ENCODE data around the gene ARHGEF6. TPM values are rescaled to one million over a fixed set of nuclear protein-coding genes. Genes with fewer than 3 reads are reported as not detected.
A peak's percentile ranks its signal among the peaks of the same experiment; 100 is the strongest.

ARHGEF6 gene
- total and polyA plus RNA-seq, 8 donors = 11.9 to 21.6 (median 19.2) TPM

DNA sequence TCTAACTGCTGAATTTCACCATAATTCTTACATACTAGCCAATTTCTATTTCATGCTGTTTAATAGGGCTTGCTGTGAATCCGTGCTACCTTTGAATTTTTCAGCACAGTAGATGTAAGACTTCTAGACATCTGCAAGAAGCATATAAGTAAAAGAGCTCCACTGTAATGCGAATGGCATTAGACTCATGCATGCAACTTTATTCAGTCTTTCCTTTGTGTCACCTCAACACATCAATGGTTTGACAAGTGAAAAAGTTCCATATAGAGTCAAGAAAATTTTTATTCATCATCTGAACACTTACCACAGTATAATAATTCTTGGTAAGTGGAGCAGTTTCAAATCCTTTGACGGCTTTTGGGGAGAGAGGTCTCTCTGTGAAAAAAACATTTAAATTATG lies 48.9 kb downstream of the ARHGEF6 start:
- Histone ChIP-seq H3K27me3 (peaks cover 0 to 5% of the 10 kb centered on the region in 2 donors), H3K9me3 (no peaks in the 10 kb centered on the region), H3K27ac (no peak overlapping the region), H3K36me3 (no peaks in the 10 kb centered on the region), H3K4me1 (no peaks in the 10 kb centered on the region), H3K4me3 (no peak overlapping the region)
- ATAC-seq = no peak
- intact Hi-C loops (cut with DNase I) = no loop called here
- TF ChIP-seq, protein P1, sequence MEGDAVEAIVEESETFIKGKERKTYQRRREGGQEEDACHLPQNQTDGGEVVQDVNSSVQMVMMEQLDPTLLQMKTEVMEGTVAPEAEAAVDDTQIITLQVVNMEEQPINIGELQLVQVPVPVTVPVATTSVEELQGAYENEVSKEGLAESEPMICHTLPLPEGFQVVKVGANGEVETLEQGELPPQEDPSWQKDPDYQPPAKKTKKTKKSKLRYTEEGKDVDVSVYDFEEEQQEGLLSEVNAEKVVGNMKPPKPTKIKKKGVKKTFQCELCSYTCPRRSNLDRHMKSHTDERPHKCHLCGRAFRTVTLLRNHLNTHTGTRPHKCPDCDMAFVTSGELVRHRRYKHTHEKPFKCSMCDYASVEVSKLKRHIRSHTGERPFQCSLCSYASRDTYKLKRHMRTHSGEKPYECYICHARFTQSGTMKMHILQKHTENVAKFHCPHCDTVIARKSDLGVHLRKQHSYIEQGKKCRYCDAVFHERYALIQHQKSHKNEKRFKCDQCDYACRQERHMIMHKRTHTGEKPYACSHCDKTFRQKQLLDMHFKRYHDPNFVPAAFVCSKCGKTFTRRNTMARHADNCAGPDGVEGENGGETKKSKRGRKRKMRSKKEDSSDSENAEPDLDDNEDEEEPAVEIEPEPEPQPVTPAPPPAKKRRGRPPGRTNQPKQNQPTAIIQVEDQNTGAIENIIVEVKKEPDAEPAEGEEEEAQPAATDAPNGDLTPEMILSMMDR (IDR thresholded peaks at IDR 0.05) = no peak
- DNase-seq = no peak

DNA sequence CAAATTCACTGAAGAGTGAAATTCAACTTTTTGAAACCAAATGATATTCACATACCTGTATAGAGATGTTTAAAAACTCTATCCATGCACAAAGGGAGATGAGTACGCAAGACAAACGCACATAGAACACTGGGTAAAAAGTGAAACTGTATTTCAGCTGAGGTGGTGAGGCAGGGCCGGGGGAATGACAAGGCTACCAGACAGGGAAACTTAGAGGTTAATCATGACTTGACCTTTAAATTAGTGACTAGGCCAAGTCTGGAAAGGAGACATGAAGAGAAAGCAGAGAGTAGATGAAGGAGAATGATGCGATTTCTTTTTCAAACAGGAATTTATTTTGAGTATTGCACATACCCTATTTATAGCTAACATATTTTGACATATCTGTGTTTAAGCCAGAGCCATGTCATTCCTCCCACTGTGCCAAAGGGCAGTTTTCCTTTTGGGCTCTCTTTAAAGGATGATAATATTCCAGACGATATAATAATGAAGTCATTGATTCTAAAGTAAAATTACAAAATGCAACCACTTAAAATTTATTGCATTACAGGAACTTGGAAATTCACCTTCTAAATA lies 49.4 kb downstream of the ARHGEF6 start:
- H3K9me3 ChIP-seq = no peaks in the 10 kb centered on the region
- no peak for DNase-seq
- H3K27me3 ChIP-seq = peaks cover 0 to 5% of the 10 kb centered on the region in 2 donors
- no peak for ATAC-seq
- TF ChIP-seq, protein P1 (IDR thresholded peaks at IDR 0.05) = no peak
- no peaks in the 10 kb centered on the region for H3K4me1 ChIP-seq
- no peak overlapping the region for H3K4me3 ChIP-seq
- H3K27ac ChIP-seq = no peak overlapping the region
- H3K36me3 ChIP-seq = no peaks in the 10 kb centered on the region
- intact Hi-C loops (cut with DNase I) = no loop called here

DNA sequence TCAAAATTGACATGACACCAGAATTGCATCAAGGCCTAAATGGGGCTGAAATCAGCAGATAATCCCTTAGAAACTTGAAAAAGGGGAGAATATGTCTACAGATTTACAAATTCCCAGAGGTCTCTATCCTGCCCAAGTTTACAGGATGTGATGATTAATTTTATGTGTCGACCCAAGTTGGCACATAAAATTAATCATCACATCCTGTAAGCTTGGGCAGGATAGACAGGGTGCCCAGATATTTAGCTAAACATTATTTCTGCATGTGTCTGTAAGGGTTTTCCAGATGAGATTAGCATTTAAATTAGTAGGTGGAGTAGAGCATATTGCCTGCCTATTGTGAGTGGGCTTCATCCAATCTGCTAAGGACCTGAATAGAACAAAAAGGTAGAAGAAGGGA lies 52.3 kb downstream of the ARHGEF6 start:
- TF ChIP-seq, protein P1 (IDR thresholded peaks at IDR 0.05) = no peak
- no peak overlapping the region for H3K27ac ChIP-seq
- no peaks in the 10 kb centered on the region for H3K4me1 ChIP-seq
- H3K9me3 ChIP-seq = no peaks in the 10 kb centered on the region
- intact Hi-C loops (cut with DNase I) = no loop called here
- H3K36me3 ChIP-seq = no peaks in the 10 kb centered on the region
- DNase-seq = no peak
- no peaks in the 10 kb centered on the region for H3K27me3 ChIP-seq
- H3K4me3 ChIP-seq = no peak overlapping the region
- no peak for ATAC-seq

DNA sequence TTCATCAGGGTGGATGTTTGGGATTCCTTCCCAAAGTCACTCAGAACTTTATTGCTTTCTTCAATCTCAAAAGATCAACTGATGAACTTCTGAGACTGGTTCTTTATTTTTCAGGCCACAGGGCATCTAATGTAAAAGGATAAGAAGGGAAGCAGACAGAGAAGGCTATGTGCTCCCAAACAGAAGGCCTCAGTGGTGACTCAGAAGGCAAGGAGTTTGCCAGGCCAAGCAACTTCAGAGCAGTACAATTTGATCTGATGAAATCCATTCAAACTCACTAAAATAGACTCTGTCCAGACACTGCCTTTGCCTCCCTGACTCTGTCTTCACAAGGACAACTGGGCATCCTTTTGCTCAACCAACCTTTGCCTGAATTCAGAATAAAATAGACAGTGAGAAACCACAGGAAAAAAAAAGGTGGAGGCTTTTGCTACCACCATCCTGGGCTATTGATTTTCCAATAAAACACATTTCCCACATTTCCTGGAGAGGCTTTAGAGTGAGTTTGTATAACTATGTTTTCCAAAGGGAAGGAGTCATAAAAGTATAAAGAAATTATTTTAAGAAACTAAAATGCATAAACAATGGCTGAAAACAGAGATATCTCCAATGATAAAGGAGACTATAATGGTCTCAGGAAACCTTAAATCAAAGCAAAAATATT lies 55.2 kb downstream of the ARHGEF6 start:
- H3K9me3 ChIP-seq = no peaks in the 10 kb centered on the region
- ATAC-seq (peak; percentile 29), DNase-seq (no peak)
- H3K27ac ChIP-seq = no peak overlapping the region
- H3K36me3 ChIP-seq = no peaks in the 10 kb centered on the region
- intact Hi-C loops (cut with DNase I) = no loop called here
- no peak overlapping the region for H3K4me3 ChIP-seq
- H3K27me3 ChIP-seq = no peaks in the 10 kb centered on the region
- no peaks in the 10 kb centered on the region for H3K4me1 ChIP-seq
- TF ChIP-seq, protein P1 (IDR thresholded peaks at IDR 0.05) = no peak

DNA sequence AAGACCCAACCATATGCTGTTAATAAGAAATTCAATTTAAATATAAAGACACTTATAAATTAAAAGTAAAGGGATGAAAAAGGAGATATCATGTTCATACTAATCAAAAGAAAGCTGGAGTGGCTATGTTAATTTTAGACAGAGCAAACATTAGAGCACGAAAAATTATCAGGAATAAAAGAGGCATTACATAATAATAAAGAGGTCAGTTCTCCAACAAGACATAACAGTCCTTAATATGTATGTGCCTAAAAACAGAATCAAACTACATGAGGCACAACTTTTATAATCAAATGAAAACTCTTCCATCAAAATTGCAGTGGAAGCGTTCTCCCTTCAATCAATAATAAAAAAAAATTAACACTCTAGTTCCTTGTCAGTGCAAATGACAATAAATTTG lies 62.6 kb downstream of the ARHGEF6 start:
- ATAC-seq = no peak
- no peaks in the 10 kb centered on the region for H3K36me3 ChIP-seq
- no peak overlapping the region for H3K4me3 ChIP-seq
- intact Hi-C loops (cut with DNase I) = loop anchor here in 1 of 2 donors (10.0 kb wide), 1 partner anchor 207 kb away; no protein-coding TSS in a partner anchor
- H3K9me3 ChIP-seq = no peaks in the 10 kb centered on the region
- peaks cover 0 to 10% of the 10 kb centered on the region in 2 donors for H3K4me1 ChIP-seq
- no peak for DNase-seq
- H3K27ac ChIP-seq = no peak overlapping the region
- no peaks in the 10 kb centered on the region for H3K27me3 ChIP-seq
- TF ChIP-seq, protein P1 (IDR thresholded peaks at IDR 0.05) = no peak

Data from left lung (tissue), 10 donors.